HG03558 (cell line): ENCODE data around the gene RHBDF2.
"Not testable (repeated sequence)": the region's sequence is repeated elsewhere in the genome, so short reads cannot be mapped to it uniquely, and the experiment has no call there.

ENCODE experiments used
- ATAC-seq: cut with Tn5 transposase; IDR thresholded peaks from one replicate; pipeline ENCODE4 v1.9.1; 2021; ENCODE audit warnings: moderate number of reproducible peaks; ENCODE audit not compliant: unreplicated experiment; ENCODE audit errors: extremely low read depth

The RHBDF2 gene

DNA sequence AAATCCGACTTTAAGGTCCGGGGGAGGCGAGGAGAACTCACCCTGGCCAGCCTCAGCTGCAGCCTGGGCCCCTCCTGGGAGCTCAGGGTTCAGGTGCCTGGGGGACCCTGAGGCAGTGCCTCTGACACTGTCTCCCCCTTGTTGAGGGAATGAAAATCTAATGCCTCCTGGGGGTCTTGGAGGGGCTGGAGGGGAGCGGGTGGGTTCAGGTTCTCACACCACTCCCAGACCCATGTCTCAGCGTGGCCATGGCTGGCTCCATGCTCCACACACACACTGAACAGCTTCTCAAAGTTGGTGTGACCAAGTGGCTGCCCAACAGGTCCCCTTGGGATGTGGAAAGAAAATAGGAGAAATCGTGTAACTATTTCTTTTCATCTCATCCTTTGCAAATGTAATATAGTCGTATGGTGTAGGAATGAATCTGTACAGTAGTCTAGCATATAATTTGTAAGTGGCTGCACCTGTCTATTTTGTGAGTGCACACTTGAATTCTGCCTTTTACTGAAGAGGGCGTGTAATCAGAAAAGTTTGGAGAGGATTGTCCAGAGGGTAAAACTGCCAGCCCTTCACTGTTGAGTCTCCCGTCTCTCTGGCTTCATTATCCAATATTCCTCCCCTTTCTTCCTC lies 37.8 kb upstream of the RHBDF2 start:
- ATAC-seq, result no peak

DNA sequence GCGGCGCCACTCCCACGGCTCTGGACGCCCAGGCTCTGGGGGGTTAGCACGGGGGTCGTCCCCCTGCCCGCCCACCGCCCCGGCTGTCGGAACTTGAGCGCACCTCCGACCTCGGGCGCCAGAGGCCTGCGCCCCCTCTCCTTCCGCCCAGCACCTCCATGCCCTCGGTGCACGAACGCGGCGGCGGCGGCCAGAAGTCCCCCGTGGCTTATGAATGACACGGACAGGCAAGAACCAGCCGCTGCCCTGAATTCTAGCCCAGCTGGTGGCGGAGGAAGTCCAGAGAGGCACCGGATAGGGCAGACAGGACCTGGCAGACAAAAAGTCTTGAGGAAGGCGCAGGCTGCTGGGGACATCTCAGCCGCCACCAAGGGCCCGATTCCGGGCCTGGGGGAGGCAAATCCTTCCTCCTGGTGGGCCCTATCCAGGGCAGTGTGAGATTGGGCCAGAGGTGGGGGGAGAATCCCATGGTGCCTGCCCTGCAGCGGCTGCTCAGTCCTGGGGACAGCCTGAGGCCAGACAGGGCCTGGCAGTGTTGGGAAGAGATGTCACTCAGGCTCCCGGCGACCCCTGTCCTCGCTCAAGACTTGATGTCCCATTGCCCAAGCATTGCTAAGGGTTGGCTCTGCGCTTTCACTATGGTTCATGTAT lies 37.2 kb upstream of the RHBDF2 start:
- ATAC-seq, result no peak

GRCh38 chr17:76537578-76538280 lies 36.5 kb upstream of the RHBDF2 start, which contains the start of gene CYGB:
TSS of gene CYGB (minus strand) at chr17:76537709. CDS start at chr17:76537542, 167 bp downstream.
- no peak for ATAC-seq

- no peak for ATAC-seq
These were observed 36.0 kb upstream of the RHBDF2 start for GRCh38 chr17:76537288-76537577.

- ATAC-seq, result no peak
These were observed 35.5 kb upstream of the RHBDF2 start for GRCh38 chr17:76536511-76537287.

GRCh38 chr17:76535788-76536510 lies 34.7 kb upstream of the RHBDF2 start:
- ATAC-seq, result no peak

GRCh38 chr17:76534831-76535732 lies 33.9 kb upstream of the RHBDF2 start:
- ATAC-seq, result no peak

DNA sequence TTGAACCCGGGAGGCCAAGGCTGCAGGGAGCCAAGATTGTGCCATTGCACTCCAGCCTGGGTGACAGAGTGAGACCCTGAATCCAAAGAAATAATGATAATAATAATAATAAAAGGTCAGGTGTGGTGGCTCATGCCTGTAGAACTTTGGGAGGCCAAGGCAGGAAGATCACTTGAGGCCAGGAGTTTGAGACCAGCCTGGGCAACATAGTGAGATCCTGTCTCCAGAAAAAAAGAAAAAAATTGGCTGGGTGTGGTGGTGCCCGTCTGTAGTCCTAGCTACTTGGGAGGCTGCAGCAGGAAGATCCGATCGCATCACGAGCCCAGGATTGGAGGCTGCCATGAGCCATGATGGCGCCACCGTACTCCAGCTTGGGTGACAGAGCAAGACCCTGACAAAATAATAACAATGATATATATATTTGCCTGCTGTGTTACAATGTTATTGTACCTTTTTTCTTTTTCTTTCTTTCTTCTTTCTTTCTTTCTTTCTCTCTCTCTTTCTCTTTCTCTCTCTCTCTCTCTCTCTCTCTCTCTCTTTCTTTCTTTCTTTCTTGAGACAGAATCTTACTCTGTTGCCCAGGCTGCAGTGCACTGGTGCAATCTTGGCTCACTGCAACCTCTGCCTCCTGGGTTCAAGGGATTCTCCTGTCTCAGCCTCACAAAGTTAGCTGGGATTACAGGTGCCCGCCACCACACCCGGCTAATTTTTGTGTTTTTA lies 32.6 kb upstream of the RHBDF2 start:
- ATAC-seq, result not testable (repeated sequence)

GRCh38 chr17:76532072-76532651 lies 30.9 kb upstream of the RHBDF2 start:
- no peak for ATAC-seq

DNA sequence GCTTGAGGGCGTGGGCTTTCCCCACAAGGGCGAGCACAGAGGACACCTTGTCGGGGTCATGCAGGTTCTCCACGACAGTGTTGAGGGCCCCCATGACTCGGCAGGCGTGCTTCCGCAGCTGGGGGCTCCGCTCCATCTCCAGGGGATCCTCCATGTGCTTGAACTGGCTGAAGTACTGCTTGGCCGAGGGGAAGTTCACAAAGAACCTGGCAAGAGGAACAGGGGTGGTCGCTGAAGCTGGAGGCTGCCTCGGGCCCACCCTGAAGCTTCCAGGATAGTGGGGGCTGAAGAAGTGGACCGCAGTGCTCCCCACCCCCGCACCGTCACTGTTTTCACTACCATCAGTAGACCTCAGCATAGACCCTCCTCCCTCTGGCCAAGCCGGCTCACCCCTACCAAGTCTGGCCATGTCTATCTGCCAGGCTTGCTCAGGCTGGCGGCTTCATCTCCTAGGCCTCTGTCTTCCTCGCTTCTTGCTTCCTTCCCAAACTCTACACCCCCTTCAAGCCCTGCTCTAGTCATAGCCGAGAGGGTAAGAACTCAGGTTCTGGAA lies 30.3 kb upstream of the RHBDF2 start:
- ATAC-seq, result no peak

DNA sequence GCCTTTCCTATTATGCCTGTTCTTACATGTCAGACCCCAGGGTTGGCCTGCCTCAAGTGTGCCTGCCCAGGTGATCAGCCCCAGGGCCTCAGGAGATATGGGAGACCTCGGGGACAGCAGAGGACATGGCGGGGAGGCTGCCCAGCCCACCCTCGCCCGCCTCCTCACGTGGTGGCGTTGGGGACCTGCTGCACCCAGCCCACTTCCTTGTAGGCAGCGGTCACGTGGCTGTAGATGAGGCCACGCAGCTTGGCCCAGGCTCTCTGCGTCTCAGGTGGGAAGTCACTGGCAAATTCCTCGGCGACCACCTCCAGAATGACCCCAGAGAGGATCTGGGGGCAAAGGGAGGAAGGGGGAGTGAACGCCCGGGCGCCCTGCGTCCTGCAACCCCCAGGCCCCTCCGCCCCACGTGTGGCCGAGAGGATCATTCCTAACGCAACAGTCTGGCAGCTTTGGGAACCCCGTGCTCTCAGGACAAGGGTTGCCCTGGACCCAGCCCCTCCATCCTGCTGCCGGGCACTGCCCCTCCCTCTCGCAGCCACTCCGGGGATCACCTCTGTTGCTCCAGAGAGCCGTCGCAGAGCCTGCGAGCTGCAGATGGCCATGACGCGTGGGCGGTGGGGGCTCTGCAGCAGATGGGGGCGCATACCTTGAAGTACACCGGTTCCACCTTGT lies 29.7 kb upstream of the RHBDF2 start:
- no peak for ATAC-seq

GRCh38 chr17:76530095-76530723 lies 29.0 kb upstream of the RHBDF2 start:
- no peak for ATAC-seq

GRCh38 chr17:76529224-76530094 lies 28.2 kb upstream of the RHBDF2 start:
- ATAC-seq, result no peak

DNA sequence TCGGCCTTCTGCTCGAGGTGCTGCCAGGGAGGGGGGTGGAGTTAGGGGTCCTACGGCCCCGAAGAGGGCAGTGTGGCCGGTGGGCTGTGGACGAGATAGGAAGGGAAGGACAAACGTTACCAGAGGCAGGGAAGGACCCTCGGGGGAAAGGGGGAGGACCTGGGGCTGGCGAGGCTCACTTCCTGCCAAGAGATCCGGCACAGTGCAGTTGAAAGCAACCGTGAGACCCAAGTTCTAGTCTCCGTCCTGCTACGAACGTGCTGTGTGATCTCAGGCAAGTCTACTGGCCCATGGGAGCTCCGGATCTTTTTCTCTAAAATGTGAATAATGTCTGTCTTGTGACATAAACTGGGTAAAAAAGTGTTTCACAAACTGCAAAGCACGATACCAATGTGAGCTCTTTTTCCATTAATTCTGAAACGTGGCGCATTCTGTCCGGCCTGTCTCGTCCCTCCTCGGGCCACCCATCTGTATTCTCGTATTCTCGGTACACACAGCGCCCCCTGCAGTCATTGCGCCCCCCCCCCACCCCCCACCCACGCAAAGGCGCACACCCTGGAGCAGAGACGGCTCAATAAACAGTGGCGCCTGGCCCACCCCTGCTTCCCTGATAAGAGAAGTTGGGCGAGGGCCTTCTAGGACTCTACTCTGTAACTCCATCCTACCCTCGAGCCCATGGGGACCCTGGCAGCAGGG lies 27.5 kb upstream of the RHBDF2 start:
- no peak for ATAC-seq

DNA sequence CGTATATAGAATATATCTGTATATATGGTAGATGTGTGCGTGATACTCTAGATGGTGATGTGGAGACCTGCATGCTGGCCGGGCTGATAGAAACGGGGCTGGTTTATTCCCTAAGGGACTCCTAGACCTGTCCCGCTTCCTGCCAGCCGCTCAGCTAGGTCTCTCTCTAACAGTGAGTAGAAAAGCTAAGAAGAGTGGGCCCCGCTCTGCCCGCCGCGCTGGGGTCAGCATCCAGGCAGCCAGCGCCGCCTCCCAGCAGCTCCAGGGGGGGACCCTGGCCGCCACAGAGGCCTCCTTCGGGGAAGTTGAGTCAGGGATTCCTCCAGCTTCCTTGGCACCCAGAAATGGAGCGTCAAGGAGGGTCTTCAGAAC lies 26.9 kb upstream of the RHBDF2 start:
- ATAC-seq, result no peak
